Coronary artery (tissue), 2 donors: Measurements from ENCODE around the gene AR.

Experiments used
- DNase-seq: peaks from one replicate; pipeline ENCODE4 v3.0.0-alpha.2; 2017; ENCODE audit warnings: low spot score
- H3K27ac ChIP-seq, 2 donors: fragments of 200-600 bp; sonication (generic); one replicate each; pipeline ENCODE4 v1.5.1; 2016 to 2019
- H3K4me3 ChIP-seq: fragments of 200-600 bp; sonication (generic); 2 replicates; pipeline ENCODE4 v1.5.1; 2016; ENCODE audit warnings: mild to moderate bottlenecking, moderate library complexity
- TF ChIP-seq, protein P1 (sequence below): fragments of 200-600 bp; sonication (generic); IDR thresholded peaks from one replicate; pipeline ENCODE4 v1.5.1; 2019; ENCODE audit warnings: antibody characterized with exemption

Gene AR

GRCh38 chrX:67673741-67674274, 130.0 kb downstream of the AR start:
- DNase-seq, result no peak
- H3K4me3 ChIP-seq, result no peak overlapping the region
- no peak overlapping the region for H3K27ac ChIP-seq
- TF ChIP-seq, protein P1, sequence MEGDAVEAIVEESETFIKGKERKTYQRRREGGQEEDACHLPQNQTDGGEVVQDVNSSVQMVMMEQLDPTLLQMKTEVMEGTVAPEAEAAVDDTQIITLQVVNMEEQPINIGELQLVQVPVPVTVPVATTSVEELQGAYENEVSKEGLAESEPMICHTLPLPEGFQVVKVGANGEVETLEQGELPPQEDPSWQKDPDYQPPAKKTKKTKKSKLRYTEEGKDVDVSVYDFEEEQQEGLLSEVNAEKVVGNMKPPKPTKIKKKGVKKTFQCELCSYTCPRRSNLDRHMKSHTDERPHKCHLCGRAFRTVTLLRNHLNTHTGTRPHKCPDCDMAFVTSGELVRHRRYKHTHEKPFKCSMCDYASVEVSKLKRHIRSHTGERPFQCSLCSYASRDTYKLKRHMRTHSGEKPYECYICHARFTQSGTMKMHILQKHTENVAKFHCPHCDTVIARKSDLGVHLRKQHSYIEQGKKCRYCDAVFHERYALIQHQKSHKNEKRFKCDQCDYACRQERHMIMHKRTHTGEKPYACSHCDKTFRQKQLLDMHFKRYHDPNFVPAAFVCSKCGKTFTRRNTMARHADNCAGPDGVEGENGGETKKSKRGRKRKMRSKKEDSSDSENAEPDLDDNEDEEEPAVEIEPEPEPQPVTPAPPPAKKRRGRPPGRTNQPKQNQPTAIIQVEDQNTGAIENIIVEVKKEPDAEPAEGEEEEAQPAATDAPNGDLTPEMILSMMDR, result no peak

DNA sequence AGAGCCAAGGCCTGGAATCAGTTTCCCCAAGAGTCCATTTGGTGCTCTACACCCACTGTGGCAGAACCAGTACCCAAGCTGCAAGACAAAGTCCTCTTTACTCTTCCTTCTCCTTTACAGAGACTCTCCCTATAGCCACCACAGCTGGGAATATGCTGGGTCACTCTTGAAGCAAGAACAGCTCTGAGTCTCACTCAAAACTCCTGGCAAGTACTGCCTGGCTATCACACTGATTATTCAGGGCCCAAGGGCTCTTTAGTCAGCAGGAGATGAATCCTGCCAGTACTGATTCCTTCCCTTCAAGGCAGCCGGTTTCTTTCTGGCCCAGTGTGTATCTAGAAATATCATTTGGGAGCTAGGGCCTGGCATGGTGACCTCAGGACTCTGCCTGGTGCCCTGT, 130.9 kb downstream of the AR start:
- TF ChIP-seq, protein P1, result no peak
- no peak for DNase-seq
- Histone ChIP-seq H3K4me3 (no peak overlapping the region), H3K27ac (no peak overlapping the region)

DNA sequence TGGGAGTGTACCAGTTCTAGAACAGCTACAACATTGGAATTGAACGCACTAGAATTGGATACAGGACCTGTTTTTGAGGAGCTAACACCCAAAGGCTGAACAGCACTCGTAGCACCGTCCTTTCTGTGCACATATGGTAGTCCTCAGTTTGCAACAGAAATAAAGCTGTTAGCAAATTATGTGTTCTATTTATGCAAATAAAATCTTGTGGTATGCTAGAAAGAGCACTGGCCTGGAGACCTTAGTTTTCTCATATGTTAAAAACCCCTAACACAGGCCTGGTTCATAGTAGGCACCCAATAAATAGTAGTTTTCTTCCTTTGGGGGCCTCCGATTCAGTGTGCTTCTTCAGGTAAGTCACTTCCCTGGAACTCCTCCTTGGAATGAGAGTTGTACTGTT, 140.3 kb downstream of the AR start:
- TF ChIP-seq, protein P1, result no peak
- DNase-seq, result no peak
- Histone ChIP-seq H3K27ac (no peak overlapping the region), H3K4me3 (no peak overlapping the region)

DNA sequence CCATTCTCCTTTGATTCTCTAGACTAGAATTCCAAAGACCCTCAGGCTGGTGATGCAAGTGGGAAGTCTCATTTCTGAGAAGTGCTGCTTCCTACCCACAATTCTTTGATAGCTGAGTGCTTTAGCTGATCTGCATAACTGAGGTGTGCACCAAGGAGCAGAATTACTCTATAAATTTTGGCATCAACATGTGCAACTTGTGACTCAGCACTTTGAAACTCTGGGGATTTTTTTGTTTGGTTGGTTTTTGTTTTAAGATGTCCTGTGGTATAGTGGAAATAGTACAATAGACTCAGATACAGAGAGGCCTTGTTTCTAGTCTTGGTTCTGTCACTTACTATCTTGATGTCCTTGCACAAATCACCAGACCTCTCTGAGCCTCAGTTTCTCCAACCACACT, 148.4 kb downstream of the AR start:
- TF ChIP-seq, protein P1, result no peak
- no peak overlapping the region for H3K27ac ChIP-seq
- H3K4me3 ChIP-seq, result no peak overlapping the region
- no peak for DNase-seq

DNA sequence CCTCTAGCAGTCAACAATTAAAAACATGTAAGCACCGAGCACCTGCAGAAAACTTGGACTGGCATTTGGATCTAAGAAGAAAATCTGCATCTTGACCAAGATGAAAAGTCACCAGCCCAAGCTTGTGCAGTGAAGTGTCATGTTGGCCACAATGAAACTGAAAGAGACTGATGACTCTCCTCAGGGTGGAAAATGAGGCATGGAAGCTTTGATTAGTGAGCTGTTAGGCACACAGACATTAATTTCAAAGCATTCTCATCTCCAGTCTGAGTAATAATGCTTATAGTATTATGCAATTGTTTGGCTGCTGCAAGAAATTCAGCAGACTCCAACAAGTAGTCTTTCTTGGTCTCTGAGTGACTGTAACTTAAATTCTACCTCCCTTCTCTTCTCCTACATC, 150.1 kb downstream of the AR start:
- no peak for DNase-seq
- no peak overlapping the region for H3K4me3 ChIP-seq
- H3K27ac ChIP-seq, result no peak overlapping the region
- TF ChIP-seq, protein P1, result no peak

GRCh38 chrX:67697452-67697851, 153.6 kb downstream of the AR start:
- H3K27ac ChIP-seq, result no peak overlapping the region

GRCh38 chrX:67700602-67701001, 156.8 kb downstream of the AR start:
- no peak for DNase-seq
- TF ChIP-seq, protein P1, result no peak
- no peak overlapping the region for H3K4me3 ChIP-seq

More at GRCh38 chrX:67697452-67697851, 153.6 kb downstream of the AR start:
- TF ChIP-seq, protein P1, result no peak
- no peak for DNase-seq
- H3K4me3 ChIP-seq, result no peak overlapping the region

More at GRCh38 chrX:67700602-67701001, 156.8 kb downstream of the AR start:
- no peak overlapping the region for H3K27ac ChIP-seq
